Non-pigmented ciliary epithelial cell (primary cell): Measurements from ENCODE around the gene C1orf232.

ENCODE experiments used
- DNase-seq: peaks from one replicate; pipeline ENCODE4 v3.0.0-alpha.2; 2010; ENCODE audit warnings: low read depth

The C1orf232 gene

GRCh38 chr1:26168410-26169197, at the start of gene C1orf232:
C1orf232 (minus strand) TSS chr1:26168963; CDS start chr1:26168499, 464 bp downstream.
- DNase-seq, result no peak

DNA sequence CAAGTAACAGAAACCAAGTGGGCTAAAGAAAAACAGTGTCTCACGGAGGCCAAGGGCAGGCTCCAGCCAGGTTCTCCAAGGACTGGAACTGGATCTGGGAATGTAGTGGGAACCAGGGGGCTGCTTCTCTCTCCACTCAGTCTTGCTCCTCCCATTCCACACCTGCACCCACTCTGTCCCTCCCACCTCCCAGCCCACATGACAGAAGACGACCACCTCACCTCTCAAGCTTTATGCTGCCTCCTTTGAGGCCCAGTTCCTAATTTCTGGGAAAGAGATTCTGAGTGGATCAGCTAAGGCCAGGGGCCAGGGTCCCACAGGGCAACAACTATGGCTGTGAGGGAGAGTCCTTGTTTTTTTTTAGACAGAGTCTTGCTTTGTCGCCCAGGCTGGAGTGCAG, 46.5 kb upstream of the C1orf232 start:
- no peak for DNase-seq

GRCh38 chr1:26213335-26213905, 44.7 kb upstream of the C1orf232 start:
- no peak for DNase-seq

- no peak for DNase-seq
Measured at GRCh38 chr1:26212726-26213125, 44.0 kb upstream of the C1orf232 start.

- DNase-seq, result no peak
Measured at GRCh38 chr1:26210147-26210870, 41.5 kb upstream of the C1orf232 start.

GRCh38 chr1:26203642-26204318, 35.0 kb upstream of the C1orf232 start:
- DNase-seq, result no peak

GRCh38 chr1:26200413-26200812, 31.6 kb upstream of the C1orf232 start:
- DNase-seq, result no peak

DNA sequence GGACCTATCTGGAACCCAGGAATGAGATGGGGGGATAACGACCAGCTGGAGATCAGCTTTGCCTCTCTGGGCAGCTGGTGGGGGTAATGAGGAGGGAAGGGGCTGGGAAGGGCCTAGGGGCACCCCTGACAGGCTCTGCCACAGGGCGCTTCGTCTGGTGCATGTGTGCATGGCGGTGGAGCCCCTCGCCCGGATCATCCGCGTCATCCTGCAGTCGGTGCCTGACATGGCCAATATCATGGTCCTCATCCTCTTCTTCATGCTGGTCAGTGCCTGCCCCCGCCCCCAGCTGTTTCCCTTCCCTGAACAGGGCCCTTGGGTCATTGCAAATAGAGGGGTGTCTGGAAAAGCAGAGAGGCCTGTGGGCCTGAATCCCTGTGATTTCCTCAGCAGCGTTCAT, 29.1 kb upstream of the C1orf232 start:
- DNase-seq, result no peak

GRCh38 chr1:26197301-26197700, 28.5 kb upstream of the C1orf232 start:
- no peak for DNase-seq

DNA sequence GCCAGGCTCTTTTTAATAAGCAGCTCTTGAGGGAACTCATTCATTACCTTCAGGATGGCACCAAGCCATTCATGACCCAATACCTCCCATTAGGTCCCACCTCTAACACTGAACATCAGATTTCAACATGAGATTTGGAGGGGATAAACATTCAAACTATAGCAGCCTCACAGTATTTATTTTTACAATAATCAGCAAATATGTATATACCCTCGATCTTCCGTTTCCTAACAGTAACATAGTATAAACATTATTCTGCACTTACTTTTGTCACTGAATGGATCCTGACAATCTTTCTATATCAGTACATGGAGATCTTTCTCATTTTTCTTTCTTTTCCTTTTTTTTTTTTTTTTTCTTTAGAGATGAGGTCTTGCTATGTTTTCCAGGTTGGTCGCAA, 27.0 kb upstream of the C1orf232 start:
- no peak for DNase-seq

- DNase-seq, result no peak
Measured at GRCh38 chr1:26191739-26192138, 23.0 kb upstream of the C1orf232 start.

GRCh38 chr1:26190373-26190987, 21.7 kb upstream of the C1orf232 start, which contains the start of gene CATSPER4:
CATSPER4 (plus strand) TSS chr1:26190602; CDS start chr1:26190628, 26 bp downstream.
- no peak for DNase-seq

DNA sequence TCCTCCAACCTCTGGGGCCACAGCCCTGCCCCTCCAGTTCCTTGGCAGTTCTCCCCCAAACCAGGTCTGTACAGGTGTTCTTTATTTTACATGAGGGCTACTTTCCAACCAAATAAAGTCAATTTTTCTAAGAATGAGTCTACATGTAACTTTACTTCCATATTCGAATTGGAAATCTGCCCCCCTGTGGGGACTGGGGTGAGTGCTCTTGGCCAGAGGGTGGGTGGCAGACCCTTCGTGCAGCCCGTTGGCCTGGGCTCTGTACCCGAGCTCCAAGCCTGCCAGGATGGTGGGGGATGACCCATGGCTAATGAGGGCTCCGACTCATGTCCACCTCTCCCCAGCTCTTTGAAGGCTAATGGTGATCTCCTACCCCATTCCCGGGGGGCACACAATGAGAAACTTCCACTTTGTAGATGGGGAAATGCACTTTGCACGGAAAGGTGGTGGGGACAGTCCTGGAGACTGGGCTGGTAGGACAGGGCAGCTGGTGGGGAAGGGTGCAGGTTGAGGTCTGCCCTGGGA, 21.1 kb upstream of the C1orf232 start:
- no peak for DNase-seq

DNA sequence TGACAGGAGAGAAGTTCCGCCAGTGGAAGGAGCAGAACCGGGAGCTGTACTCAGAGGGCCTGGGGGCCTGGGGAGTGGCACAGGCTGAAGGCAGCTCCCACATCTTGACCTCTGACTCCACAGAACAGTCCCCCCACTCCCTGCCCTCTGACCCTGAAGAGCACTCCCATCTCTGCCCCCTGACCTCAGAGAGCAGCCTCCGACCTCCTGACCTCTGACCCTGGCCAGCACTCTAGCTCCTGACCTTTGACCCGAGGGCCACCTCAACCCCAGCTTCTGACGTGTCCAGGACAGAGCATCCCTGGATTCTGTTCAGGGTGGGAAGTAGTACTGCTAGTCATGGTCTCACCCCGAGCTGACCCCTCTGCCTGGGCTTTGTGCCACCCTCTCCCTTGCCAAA, 20.6 kb upstream of the C1orf232 start:
- no peak for DNase-seq

GRCh38 chr1:26188477-26188876, 19.7 kb upstream of the C1orf232 start:
- no peak for DNase-seq

DNA sequence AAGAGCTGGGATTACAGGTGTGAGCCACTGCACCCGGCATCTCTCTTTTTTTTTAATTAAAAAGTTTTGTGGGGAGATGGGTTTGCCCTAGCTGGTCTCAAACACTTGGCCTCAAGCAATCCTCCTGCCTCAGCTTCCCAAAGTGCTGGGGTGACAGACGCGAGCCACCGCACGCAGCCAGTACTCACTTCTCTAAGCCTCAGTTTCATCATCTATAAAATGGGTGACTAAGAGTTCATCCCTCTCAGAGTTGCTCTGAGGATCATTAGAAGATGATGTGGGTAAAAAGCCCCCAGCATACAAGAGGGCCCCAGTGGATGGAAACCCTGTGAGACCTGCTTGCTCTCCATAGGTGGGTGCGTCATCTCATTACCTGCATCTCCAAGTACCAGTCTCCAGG, 19.1 kb upstream of the C1orf232 start:
- DNase-seq, result no peak

DNA sequence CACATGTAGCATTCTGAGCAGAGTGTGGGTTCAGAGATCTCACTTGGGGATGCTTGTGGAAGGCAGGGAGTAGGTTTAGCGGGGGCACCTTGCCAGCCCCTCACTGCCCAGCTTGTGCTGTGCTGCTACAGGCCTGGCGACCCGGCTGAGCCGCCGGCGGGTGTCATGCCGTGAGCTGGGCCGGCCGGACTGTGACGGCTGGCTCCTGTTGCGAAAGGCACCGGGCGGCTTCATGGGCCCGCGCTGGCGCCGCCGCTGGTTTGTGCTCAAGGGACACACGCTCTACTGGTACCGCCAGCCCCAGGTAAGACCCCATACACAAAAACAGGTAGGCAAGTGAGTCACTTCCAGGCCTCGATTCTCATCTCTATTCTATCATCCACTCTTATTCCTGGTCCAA, 16.1 kb upstream of the C1orf232 start:
- DNase-seq, result no peak

GRCh38 chr1:26184086-26184485, 15.3 kb upstream of the C1orf232 start:
- no peak for DNase-seq

DNA sequence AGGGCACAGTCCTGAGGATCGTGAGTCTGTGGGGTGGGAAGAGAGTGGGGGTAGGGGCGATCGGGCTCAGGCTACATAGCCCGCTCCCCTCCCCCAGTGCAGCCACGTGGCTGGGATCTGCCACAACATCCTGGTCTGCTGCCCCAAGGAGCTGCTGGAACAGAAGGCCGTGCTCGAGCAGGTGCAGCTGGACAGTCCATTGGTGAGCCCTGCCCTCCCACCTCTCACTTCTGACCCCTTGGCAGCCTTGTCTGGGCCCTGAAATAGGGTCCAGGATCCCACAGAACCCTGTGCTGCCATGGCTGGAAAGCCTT, 13.6 kb upstream of the C1orf232 start:
- no peak for DNase-seq

DNA sequence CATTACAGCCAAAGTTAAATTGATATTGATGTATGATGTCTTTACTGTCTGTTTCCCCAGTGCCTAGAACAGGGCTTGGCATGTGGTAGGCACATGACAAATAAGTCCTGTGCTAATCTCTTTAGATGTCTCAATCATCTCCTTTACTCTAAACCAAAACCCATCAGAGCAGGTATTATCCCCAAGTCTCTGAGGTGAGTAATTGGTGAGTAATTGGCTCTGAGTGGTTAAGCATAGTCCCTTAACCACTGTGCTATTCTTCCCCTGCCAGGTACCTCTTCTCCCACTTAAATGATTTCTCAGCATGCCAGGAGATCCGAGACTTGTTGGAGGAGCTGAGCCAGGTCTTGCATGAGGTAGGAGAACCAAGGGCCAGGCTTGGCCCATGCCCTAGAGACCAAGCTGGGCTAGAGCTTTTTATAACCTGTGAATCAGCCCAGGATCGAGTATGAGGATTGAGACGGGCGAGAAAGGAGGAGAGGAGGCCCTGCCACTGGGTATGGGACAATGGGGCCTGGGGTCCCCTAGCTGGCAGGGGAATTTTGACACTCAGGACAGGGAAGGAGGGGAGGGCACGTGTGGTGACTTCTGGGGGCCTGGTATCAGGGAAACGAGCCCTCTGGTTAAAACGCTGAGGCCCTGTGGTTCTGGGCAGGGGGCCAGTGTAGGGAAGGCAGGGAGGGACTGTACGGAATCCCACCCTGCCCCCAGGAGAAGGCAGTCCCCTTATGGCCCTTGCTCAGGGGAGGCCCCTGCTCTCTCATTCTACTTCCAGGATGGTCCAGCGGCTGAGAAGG, 13.0 kb upstream of the C1orf232 start:
- no peak for DNase-seq

GRCh38 chr1:26180010-26180506, 11.3 kb upstream of the C1orf232 start:
- no peak for DNase-seq
